Right atrium auricular region (tissue), 2 donors: ENCODE measurements around the gene NKG7. TPM values are rescaled to one million over a fixed set of nuclear protein-coding genes. Genes with fewer than 3 reads are reported as not detected.

Source experiments
- DNase-seq: peaks from one replicate; pipeline ENCODE4 v3.0.0-alpha.2; 2019; ENCODE audit warnings: low spot score
- H3K27ac ChIP-seq, 2 donors: fragments of 200-600 bp; sonication (generic); 1 replicate in 1 of 2; 2 replicates in 1 of 2; pipeline ENCODE4 v1.5.1; 2016 to 2019
- H3K27me3 ChIP-seq, 2 donors: fragments of 200-600 bp; sonication (generic); one replicate each; pipeline versions ENCODE4 v1.5.1 to v1.6.0; 2017 to 2019
- H3K36me3 ChIP-seq: fragments of 200-600 bp; sonication (generic); one replicate; pipeline ENCODE4 v1.5.1; 2016
- H3K4me1 ChIP-seq, 2 donors: fragments of 200-600 bp; sonication (generic); one replicate each; pipeline versions ENCODE4 v1.5.1 to v1.6.0; 2017 to 2019
- H3K4me3 ChIP-seq, 2 donors: fragments of 200-600 bp; sonication (generic); 1 replicate in 1 of 2; 2 replicates in 1 of 2; pipeline ENCODE4 v1.5.1; 2017 to 2019; ENCODE audit warnings: mild to moderate bottlenecking in 1 of 2, moderate library complexity in 1 of 2
- H3K9me3 ChIP-seq, 2 donors: fragments of 200-600 bp; sonication (generic); one replicate each; pipeline ENCODE4 v1.5.1; 2019
- total RNA-seq, 2 donors: library from RNA; depleted of rRNA; stranded (reverse); fragments of >200 nt; gene quantifications; one replicate each; pipeline ENCODE4 v1.1.0, GENCODE V29; 2016
- TF ChIP-seq, protein P1 (sequence below), 2 donors: fragments of 200-600 bp; sonication (generic); IDR thresholded peaks; one replicate each; pipeline ENCODE4 v1.5.1; 2019; ENCODE audit warnings: antibody characterized with exemption in 2 of 2

The NKG7 gene
- total RNA-seq, 2 donors from 2014 or later: 1.4 to 1.8 TPM

DNA sequence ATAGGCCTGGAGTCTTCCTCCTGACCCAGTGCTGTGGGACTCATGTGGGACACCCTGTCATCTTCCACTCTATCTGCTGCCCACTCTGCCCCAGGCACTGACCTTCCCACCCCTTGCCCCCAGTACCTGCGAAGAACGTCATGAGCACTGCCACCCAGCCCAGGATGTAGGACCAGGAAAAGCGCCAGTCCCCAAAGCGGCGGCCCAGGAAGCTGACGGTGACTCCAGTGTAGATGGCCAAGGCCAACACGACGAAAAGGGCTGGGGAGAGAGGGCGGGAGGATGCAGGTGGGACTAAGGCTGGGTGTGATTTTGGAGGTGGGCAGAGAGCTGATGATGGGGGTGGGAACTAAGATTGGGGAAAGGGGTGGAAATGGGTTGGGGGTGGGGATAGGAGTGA lies 7.9 kb upstream of the NKG7 start:
- no peaks in the 10 kb centered on the region for H3K4me1 ChIP-seq
- TF ChIP-seq, protein P1, sequence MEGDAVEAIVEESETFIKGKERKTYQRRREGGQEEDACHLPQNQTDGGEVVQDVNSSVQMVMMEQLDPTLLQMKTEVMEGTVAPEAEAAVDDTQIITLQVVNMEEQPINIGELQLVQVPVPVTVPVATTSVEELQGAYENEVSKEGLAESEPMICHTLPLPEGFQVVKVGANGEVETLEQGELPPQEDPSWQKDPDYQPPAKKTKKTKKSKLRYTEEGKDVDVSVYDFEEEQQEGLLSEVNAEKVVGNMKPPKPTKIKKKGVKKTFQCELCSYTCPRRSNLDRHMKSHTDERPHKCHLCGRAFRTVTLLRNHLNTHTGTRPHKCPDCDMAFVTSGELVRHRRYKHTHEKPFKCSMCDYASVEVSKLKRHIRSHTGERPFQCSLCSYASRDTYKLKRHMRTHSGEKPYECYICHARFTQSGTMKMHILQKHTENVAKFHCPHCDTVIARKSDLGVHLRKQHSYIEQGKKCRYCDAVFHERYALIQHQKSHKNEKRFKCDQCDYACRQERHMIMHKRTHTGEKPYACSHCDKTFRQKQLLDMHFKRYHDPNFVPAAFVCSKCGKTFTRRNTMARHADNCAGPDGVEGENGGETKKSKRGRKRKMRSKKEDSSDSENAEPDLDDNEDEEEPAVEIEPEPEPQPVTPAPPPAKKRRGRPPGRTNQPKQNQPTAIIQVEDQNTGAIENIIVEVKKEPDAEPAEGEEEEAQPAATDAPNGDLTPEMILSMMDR (IDR thresholded peaks at IDR 0.05): no peak

DNA sequence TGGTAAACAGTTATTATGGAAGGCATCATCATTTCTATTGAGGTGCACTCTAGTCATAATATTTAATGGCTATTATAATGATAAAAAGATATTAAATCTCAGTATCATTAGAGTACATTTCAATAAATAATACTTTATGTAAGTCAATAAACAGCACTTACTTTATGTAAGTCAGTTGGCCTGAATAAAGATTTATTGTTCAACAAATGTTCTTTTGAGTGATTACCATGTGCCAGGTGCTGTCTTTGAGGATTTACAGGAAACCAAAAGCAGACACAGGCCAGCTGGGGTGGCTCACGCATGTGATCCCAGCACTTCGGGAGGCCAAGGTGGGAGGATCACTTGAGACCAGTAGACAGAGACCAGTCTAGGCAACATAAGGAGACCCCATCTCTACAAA lies 5.0 kb upstream of the NKG7 start:
- Histone ChIP-seq H3K27ac (no peak overlapping the region), H3K36me3 (no peaks in the 10 kb centered on the region), H3K9me3 (no peaks in the 10 kb centered on the region), H3K27me3 (no peaks in the 10 kb centered on the region), H3K4me1 (no peaks in the 10 kb centered on the region), H3K4me3 (no peak overlapping the region)
- TF ChIP-seq, protein P1 (IDR thresholded peaks at IDR 0.05): no peak
- DNase-seq: no peak

More for the DNA sequence above, 7.9 kb upstream of the NKG7 start:
- Histone ChIP-seq H3K27ac (no peak overlapping the region), H3K9me3 (no peaks in the 10 kb centered on the region), H3K27me3 (no peaks in the 10 kb centered on the region), H3K36me3 (no peaks in the 10 kb centered on the region), H3K4me3 (no peak overlapping the region)
- no peak for DNase-seq

DNA sequence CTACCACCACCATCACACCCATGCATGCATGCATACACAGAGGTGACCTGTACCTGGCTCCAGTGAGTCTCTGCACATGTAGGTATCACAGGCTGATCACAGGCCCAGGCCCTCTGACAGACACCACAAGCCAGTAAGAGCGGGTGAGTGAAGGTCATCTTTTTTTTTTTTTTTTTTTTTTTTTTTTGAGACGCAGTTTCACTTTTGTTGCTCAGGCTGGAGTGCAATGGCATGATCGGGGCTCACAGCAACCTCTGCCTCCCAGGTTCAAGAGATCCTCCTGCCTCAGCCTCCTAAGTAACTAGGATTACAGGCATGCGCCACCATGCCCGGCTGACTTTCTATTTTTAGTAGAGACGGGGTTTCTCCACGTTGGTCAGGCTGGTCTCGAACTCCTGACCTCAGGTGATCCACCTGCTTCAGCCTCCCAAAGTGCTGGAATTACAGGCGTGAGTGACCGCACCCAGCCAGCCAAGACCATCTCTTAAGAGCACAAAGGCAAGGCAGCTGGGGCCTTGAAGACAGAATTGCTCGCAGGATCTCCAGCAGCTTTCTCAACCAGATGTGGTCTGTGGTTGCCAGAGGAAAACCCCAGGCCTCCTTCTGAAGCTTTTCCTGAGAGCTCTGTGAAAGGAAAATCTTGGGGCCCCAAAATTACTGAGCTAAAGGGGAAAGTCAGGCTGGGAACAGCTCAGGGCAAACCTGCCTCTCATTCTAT lies 3.2 kb upstream of the NKG7 start:
- H3K4me1 ChIP-seq: no peaks in the 10 kb centered on the region
- H3K36me3 ChIP-seq: no peaks in the 10 kb centered on the region
- no peak overlapping the region for H3K4me3 ChIP-seq
- H3K27me3 ChIP-seq: no peaks in the 10 kb centered on the region
- DNase-seq: no peak
- no peaks in the 10 kb centered on the region for H3K9me3 ChIP-seq
- TF ChIP-seq, protein P1 (IDR thresholded peaks at IDR 0.05): no peak
- no peak overlapping the region for H3K27ac ChIP-seq

DNA sequence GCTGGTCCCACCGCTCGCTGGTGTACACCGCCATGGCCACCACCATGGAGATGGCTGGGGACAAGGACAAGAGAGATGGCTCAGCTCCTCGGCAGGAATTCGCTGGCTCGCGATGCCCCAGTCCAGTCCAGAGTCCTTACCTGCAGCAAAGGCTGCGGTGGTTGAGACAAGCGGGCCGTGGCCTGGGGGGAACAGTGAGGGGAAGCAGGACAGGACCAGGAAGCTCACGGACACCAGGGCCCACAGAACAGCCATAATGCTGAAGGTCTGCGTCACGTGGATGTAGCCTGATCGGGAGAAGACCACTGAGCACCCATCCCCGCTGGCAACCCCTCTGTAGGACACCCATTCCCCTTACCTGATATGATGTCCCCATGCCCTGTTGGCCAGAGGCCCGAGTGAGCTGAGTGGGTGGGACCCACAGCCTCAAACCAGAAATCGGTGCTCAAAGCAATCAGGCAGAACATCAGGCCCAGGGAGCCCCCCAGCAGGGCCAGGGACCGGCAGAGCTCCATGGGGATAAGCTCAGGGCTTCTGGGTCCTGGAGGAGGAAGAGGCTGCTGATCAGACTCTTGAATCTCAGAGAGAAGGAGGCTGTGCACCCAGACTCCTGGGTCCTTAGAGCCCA lies 319 bp downstream of the NKG7 start:
- H3K4me1 ChIP-seq: peaks cover 0 to 9% of the 10 kb centered on the region in 2 donors
- H3K27ac ChIP-seq: no peak overlapping the region
- H3K4me3 ChIP-seq: no peak overlapping the region
- no peaks in the 10 kb centered on the region for H3K36me3 ChIP-seq
- TF ChIP-seq, protein P1 (IDR thresholded peaks at IDR 0.05): no peak
- no peak for DNase-seq
- no peaks in the 10 kb centered on the region for H3K9me3 ChIP-seq
- H3K27me3 ChIP-seq: no peaks in the 10 kb centered on the region

DNA sequence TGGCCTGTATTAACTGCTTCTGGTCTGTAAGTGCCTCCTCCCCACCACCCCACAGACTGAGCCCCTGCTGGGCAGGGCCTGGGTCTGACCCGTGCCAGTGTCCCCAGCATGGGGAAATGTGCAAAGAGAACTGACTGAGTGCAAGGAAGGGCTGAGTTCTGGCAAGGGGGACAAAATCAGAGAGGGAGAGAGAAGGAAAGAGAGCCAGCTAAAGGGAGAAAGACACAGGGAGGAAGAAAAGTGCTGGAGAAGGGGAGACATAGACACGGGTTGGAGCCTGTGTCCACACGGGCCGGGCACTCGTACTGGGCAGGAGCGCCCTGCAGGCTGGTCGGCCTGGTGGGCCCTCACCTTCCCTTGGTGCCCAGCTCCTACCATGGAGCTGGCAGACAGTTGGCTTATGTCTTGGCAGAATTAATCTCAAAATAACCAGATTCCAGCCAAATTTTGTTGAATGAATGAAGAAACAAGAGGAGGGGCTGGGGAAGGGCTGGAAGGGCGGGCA lies 1.2 kb downstream of the NKG7 start:
- Histone ChIP-seq H3K4me3 (no peak overlapping the region), H3K4me1 (peaks cover 0 to 9% of the 10 kb centered on the region in 2 donors), H3K27me3 (no peaks in the 10 kb centered on the region), H3K36me3 (no peaks in the 10 kb centered on the region), H3K9me3 (no peaks in the 10 kb centered on the region), H3K27ac (no peak overlapping the region)
- TF ChIP-seq, protein P1 (IDR thresholded peaks at IDR 0.05): no peak
- no peak for DNase-seq
